ENCODE results near the gene DMBX1. TPM values are rescaled to one million over a fixed set of nuclear protein-coding genes. Genes with fewer than 3 reads are reported as not detected.

The DMBX1 gene
- total and polyA plus RNA-seq, 4 donors: not detected

- Histone ChIP-seq H3K4me1 (ENCODE audit: control insufficient read depth in 4 of 4, insufficient read depth in 4 of 4, low read length in 3 of 4) (peaks cover 0 to 25% (median 17%) of the 10 kb centered on the region in 4 donors), H3K27ac (ENCODE audit: low read depth in 1 of 2, low read length in 2 of 2) (no peak overlapping the region), H3K9me3 (ENCODE audit: control insufficient read depth in 4 of 4, low read length in 3 of 4) (no peaks in the 10 kb centered on the region), H3K36me3 (ENCODE audit: control insufficient read depth in 4 of 4, insufficient read depth in 3 of 4, low read depth in 1 of 4, low read length in 3 of 4) (no peaks in the 10 kb centered on the region), H3K27me3 (ENCODE audit: control insufficient read depth in 4 of 4, insufficient read depth in 4 of 4, low read length in 3 of 4) (no peaks in the 10 kb centered on the region), H3K4me3 (ENCODE audit: low read depth in 1 of 3, low read length in 3 of 3) (no peak overlapping the region), H3K9ac (ENCODE audit: low read depth in 1 of 2, low read length in 2 of 2) (no peak overlapping the region)
- no peak for DNase-seq (ENCODE audit: low spot score)
- no peak for TF ChIP-seq HNF4A (conservative IDR thresholded peaks at IDR 0.05)
- TF ChIP-seq NR2F2 (IDR thresholded peaks at IDR 0.05): no peak
- no peak for TF ChIP-seq YY1 (IDR thresholded peaks at IDR 0.05)
- TF ChIP-seq RAD21 (IDR thresholded peaks at IDR 0.05): no peak
- no peak for TF ChIP-seq FOXA1 (IDR thresholded peaks at IDR 0.05)
- TF ChIP-seq JUND (IDR thresholded peaks at IDR 0.05): no peak
- WGBS: 76% methylated on average over 13 of the region's 13 CpGs
Measured at GRCh38 chr1:46525253-46525983, 35.8 kb downstream of the DMBX1 start.

GRCh38 chr1:46526013-46526690 is 36.5 kb downstream of the DMBX1 start:
- Histone ChIP-seq H3K9ac (ENCODE audit: low read depth in 1 of 2, low read length in 2 of 2) (no peak overlapping the region), H3K27me3 (ENCODE audit: control insufficient read depth in 4 of 4, insufficient read depth in 4 of 4, low read length in 3 of 4) (no peaks in the 10 kb centered on the region), H3K4me1 (ENCODE audit: control insufficient read depth in 4 of 4, insufficient read depth in 4 of 4, low read length in 3 of 4) (peaks cover 0 to 25% (median 17%) of the 10 kb centered on the region in 4 donors), H3K36me3 (ENCODE audit: control insufficient read depth in 4 of 4, insufficient read depth in 3 of 4, low read depth in 1 of 4, low read length in 3 of 4) (no peaks in the 10 kb centered on the region), H3K27ac (ENCODE audit: low read depth in 1 of 2, low read length in 2 of 2) (no peak overlapping the region), H3K9me3 (ENCODE audit: control insufficient read depth in 4 of 4, low read length in 3 of 4) (no peaks in the 10 kb centered on the region), H3K4me3 (ENCODE audit: low read depth in 1 of 3, low read length in 3 of 3) (no peak overlapping the region)
- 67% methylated on average over 17 of the region's 17 CpGs for WGBS
- DNase-seq (ENCODE audit: low spot score): no peak
- TF ChIP-seq EGR1 (IDR thresholded peaks at IDR 0.05; ENCODE audit: low read depth in 2 of 2) (no peak), HNF4G (IDR thresholded peaks at IDR 0.05) (no peak), JUND (IDR thresholded peaks at IDR 0.05) (no peak), FOXA1 (IDR thresholded peaks at IDR 0.05) (no peak), HNF4A (conservative IDR thresholded peaks at IDR 0.05) (no peak), RAD21 (IDR thresholded peaks at IDR 0.05) (no peak), GABPA (IDR thresholded peaks at IDR 0.05 in 1 of 2, conservative IDR thresholded peaks at IDR 0.05 in 1 of 2) (no peak), CTCF (IDR thresholded peaks at IDR 0.05; ENCODE audit: low read depth, low read length, missing input control) (no peak), TAF1 (conservative IDR thresholded peaks at IDR 0.05) (no peak), FOXA2 (IDR thresholded peaks at IDR 0.05) (no peak), ZBTB33 (IDR thresholded peaks at IDR 0.05) (no peak), SP1 (IDR thresholded peaks at IDR 0.05) (no peak), NR2F2 (IDR thresholded peaks at IDR 0.05) (no peak), RXRA (IDR thresholded peaks at IDR 0.05) (no peak), MAX (IDR thresholded peaks at IDR 0.05) (no peak), REST (IDR thresholded peaks at IDR 0.05) (no peak), YY1 (IDR thresholded peaks at IDR 0.05) (no peak), ATF3 (IDR thresholded peaks at IDR 0.05) (no peak)
